Cortex of kidney (tissue), 1 donor: ENCODE data around the gene IL32.

Experiments used
- DNase-seq: peaks from one replicate; lab custom pipeline; 2025; lab: John Stamatoyannopoulos, UW

The IL32 gene

DNA sequence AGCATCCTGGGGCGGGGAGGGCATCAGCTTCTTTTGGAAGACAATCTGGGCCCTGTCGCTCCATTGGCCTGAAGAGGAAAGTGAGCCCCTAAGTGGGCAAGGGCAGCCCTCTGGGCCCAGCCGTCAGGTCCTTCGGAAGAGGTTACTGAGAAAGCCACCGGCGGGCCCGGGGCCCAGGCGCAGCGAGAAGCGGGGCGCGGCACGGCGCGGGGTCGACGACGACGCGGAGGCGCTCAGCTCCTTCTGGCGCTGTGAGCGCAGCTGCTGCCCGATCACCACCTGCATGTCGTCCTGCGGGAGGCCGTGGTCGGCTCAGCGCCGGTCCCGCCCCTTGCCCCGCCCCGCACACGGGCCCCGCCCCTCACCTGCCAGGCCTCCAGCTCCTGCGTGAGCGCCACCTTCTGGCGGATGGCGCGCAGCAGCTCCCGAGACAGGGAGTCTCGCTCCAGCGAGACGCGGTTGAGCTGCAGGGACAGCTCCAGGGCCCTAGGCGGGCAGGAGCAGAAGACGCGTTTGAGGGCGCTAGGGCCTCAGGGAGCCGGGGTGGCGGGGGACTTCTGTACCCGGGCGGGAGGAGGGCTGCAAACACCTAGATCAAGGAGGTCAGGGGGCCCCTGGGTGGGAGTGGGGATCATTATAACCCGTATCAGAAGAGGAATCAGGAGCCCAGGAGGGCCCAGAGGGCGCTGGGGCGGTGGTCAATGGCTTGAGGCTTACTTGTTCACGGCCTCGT lies 37.3 kb upstream of the IL32 start:
- no peak for DNase-seq

DNA sequence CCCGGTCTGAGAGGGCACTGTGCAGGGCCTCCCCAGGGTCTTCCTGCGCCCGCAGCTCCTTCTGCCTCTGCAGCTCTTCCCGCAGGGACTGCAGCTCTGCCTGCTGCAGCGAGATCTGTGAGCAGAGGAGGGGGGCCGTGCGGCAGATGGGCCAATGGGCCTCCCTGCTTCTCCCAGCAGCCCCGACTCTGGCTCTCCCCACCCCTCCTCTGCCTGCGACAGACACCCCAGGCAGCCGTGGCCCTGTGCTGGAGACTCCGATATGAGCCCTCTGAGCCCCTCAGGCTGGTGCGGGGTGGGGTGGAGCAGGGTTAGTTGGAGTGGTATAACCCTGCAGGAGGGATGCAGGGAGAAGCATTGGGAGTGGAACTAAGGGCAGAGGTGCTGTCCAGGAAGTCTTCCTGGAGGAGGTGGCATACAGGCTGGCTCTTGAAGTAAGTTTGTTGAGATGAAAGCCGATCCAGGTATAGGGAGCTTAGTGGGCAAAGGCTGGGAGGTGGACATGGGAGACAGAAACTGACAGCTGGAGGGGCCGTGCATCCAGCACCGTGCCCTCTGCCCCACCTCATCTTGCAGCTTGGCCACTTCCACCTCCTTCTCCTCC lies 36.6 kb upstream of the IL32 start:
- no peak for DNase-seq

DNA sequence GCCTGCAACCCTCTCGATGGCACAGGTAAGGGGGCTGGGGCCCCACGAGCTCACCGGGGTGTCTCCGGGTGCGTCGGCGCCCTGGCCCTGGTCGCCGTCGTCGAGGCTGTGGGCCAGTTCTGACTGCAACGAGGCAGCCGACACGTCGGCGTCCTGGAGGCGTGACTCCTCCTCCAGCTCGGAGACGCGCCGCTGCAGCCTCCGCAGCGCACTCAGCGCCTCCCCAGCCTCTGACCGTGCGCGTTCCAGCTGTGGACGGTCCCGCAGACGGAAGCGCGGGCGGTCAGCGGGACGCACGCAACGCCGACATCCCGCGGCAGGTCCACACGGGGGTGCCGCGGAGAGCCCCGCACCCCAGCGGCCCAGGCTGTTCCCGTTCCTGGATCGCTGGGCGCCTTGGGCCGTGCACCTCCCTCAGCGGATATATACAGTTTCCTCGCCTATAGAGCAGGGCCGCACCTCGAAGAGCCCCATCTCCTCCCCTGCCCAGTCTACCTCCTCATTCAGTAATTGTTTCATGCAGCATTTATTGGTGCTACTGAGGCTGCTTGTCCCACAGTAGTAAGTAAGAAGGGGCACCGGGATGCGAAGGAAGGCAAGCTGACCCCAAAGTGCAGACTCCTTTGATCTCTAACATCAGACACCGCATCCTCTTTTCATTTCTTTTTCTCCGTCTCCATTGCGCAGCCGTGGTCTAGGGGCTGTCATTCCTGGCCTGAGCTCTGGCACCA lies 35.8 kb upstream of the IL32 start:
- DNase-seq: no peak

DNA sequence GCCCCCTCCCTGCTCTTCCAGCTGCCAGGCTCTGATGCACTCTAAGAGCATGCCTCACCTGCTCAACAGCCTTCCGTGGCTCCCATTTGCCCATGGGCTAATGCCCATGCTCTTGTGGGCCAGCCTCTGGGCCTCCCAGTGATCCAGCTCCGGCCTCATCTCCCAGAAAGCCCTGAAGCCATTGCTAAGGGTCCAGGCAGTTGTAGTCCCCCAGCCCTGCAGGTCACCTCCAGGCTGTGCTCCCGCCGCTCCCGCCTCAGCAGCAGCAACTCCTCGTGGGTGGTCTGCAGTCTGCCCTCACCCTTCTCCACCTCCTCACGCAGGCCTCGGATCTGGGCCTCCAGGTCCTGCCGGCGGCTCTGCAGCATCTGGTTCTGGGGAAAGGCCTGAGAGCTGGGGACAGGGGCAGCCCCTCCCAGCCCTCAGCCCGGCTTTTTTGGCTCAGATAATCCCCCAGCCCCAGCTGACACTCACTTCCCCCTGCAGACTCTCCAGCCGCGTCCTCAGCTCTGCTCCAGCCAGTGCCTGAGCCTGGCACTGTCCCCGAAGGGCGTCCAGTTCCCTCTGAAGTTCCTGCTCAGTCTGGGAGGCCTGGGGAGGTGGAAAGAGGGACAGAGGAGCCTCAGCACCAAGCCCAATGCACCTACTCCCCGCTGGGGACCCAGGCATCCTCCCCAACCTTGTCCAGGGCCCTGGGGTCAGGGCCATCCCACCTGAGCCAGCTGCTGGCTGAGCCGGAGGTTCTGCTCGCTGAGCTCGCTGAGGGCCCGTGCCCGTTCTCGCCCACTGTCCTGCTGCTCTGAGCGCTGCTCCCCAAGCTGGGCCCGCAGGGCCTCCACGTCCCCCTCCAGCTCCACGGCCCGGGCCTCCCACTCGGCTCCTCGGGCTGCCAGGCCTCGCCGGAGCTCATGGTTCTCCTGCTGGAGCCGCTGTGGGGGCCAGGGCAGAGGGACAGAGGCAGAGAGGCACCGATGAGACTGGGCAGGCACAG lies 34.9 kb upstream of the IL32 start:
- no peak for DNase-seq

DNA sequence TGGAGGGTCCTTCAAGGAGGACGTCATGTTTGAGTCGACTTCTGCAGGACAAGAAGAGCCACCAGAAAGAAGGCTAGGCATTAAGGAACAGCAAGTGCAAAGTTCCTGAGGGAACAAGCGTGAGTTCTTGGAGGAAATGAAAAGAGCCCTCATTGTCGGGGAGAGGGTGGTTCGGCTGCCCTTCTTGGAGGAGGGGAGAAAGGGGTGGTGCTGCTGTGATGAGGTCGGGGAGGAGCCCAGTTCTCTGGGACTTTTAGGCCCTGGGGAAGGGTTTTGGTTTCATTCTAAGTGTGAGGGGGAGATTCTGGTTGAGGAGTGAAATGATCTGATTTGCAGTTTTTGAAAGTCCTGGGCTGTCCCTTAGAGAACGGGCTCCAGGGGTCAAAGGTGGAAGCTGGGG lies 32.8 kb upstream of the IL32 start:
- no peak for DNase-seq

DNA sequence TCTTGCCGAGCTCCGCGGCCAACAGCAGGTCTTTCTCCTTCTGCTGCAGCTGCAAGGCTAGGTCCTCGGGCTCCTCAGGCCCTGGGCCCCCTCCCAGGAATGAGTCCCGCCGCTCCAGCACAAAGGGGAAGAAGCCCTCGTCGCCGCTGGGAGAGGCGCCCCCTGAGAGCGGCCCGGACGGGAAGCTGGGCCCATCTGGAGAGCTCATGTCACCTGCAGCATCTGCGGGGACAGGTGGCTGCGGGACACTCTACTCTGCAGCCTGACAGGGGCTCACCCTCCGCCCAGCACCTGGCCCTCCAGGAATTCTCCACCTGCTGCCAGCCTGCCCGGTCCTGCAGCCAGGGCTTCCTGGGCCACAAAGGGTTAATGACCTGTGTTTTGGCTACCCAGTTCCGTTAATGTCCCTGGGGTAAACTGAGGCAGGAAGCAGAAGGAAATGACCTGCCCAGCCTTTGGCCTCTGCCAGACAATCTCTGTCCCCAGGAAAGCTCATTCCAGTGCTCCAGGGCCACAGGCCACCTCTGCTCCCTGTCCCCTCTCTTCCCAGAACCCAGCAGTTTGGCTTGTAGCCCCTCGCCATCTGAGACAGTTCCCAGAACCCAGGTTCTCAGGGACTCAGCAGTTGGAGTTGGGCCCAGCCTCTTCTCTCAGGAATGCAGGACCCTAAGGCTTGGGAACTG lies 30.0 kb upstream of the IL32 start:
- no peak for DNase-seq

DNA sequence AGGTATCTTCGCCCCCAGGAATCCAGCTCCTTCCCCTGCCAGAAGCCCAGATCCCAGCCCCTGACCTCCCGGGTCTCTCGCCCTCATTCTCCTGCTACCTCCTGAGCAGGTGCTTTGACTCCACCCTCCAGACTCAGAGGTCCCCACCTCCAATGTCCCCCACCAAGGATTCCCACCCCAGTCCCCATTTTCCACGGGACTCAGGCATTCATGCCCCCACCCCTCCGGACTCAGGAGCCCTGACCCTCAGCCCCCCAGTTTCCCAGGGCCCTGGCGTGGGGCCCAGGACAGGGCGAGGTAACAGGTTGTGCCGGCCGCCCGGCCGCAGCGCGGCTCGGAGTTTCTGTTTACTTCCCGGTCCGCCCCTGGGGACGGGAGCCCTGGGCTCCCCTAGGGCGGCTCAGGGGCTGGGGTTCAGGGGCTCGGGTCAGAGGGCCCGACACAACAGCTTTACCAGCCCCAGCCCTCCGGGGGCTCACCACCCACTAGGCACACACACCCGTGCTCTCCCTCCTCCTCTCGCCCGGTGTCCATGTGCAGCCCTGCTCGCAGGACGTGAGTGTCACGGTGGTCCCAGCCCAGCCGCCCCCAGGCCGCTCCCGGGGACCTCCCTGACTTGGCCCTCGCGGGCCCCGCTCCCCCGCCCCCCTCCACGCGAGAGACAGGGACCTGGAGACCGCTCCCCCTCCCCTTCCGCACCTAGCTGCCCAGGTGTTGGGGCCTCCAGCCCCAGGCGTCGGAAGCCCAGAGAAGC lies 29.3 kb upstream of the IL32 start:
- no peak for DNase-seq

DNA sequence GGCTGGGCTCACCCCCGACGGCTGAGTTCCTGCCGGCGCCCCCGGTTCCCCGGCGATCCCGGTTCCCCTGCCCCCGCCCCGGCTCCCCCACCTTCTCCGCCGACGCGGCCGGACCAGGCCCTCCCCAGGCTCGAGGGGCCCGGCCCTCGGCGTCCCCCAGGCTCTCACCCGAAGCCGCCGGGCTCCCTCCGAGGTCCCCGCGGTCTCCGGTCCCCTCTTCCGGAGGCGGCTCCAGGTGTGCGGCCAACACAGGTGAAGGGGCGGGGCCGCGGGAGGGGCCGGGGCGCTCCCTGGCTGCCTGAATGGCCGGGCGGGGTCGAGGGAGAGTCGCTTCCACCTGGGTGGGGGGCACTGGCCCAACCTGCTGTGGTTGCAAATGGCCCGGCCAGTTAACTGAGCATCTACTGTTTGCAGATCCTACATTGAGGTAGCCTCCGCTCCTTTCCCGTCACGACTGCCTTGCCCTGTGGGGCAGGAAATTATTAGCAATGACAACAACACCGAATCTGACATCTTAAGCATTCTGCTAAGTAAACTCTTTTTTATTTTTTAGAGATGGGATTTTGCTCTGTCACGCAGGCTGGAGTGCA lies 28.6 kb upstream of the IL32 start, which contains the start of gene BICDL2:
Gene BICDL2, minus strand, starts transcription at position 219 of the 590 bp plus-strand sequence. CDS start 1,448 bp downstream, outside the sequence.
- no peak for DNase-seq

DNA sequence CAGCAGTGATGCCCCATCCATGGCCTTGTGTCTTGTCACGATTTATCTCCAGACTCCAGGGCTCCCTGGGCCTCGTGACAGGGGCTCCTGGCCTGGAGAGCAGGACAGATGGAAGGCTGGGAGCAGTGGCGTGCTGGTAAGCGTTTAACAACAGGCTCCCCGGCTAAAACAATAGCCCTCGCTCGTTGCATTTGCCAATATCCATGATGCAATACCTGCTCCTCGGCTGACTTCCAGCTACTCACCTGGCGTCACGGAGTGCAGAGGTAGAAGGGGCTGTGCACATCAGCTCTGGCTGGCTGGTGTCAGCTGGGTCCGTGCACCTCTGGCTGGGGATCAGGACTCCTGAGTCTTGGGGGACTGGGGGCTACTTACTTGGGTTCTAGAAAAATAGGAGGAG lies 27.2 kb upstream of the IL32 start:
- DNase-seq: no peak

DNA sequence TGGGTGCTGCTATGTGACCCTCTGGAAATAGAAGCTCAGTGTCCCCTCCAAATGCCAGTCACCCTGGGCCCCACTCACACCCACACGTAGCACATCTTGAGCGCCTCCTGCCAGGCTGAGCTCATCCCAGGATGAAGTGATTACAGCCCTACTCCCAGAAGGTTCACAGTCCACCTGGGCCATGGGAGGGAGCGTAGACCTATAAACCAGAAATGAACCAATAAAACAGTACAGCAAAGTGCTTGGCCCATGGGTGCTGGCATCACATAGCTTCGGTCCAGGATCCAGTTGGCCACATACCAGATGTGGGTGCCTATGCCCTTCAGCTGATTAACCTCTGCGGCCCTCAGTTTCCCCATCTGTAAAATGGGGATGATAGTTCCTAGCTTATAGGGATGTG lies 26.5 kb upstream of the IL32 start:
- DNase-seq: no peak

DNA sequence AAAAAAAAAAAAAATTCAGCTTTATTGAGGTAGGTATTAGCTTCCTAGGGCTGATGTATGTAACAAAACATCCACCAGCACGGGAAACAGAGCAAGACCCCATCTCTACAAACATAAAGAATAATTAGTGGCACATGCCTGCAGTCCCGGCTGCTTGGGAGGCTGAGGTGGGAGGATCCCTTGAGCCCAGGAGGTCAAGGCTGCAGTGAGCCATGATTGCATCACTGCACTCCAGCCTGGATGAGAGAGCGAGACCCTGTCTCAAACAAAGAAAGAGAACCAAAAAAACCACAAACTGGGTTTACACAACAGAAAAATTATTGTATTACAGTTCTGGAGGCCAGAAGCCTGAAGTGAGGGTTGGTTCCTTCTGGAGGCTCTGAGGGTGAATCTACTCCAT lies 23.1 kb upstream of the IL32 start:
- DNase-seq: no peak

DNA sequence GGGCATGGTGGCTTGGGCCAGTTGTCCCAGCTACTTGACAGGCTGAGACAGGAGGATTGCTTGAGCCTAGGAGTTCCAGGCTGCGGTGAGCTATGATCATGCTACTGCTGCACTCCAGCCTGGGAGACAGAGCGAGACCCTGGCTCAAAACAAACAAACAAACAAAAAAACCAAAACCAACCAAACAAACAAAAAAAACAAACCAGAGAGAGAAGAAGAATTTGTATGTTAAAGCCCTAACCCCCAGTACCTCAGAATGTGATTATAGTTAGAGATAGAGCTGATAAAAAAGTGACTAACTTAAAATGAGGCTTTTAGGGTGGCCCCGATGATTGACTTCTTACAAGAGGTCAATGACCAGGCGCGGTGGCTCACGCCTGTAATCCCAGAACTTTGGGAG lies 20.7 kb upstream of the IL32 start:
- DNase-seq: no peak

DNA sequence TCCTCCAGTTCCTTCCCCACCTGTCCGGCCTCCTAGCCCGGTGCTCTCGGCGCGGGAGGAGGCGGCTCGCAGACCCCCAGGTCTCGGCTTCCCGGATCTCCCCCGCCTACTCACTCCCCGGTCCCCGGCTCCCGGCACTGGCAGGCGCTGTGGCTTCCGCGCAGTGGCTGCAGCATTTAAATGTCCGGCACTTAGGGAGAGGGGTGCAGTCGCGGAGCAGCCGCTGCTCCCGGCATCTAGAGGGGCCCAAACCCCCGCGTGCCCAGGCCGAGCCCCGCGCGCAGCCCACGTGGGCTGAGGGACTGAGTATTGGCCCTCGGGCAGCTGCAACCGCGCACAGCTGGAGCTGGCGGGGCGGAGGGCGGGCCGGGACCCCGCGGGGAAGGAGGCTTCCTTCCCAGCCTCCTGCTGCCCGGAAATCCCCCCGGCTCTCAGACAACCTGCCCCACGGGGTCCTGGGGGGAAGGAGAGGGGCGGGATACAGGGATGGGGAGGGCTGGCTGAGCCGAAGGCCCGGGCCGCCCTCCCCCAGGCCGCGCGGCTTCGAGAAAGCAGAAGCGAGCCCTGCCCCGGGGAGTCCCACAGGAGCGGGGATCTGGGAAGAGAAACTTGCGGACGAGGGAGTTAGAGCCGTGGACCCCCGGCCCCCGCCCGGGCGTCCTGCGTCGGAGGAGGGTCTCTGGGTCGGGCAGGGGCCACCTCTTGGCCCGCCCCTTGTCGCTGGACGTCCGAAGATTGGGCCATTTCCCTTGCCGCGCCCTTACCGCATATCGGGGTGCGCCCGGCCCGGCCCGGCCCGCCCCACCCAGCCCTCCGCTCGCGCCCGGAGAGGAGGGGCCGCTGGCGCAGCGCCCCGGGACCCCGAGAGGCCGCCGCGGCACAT lies 19.4 kb upstream of the IL32 start, which contains the start of gene MMP25:
Gene MMP25, plus strand, starts transcription at position 804 of the 883 bp plus-strand sequence. CDS start 357 bp downstream, outside the sequence.
- no peak for DNase-seq

DNA sequence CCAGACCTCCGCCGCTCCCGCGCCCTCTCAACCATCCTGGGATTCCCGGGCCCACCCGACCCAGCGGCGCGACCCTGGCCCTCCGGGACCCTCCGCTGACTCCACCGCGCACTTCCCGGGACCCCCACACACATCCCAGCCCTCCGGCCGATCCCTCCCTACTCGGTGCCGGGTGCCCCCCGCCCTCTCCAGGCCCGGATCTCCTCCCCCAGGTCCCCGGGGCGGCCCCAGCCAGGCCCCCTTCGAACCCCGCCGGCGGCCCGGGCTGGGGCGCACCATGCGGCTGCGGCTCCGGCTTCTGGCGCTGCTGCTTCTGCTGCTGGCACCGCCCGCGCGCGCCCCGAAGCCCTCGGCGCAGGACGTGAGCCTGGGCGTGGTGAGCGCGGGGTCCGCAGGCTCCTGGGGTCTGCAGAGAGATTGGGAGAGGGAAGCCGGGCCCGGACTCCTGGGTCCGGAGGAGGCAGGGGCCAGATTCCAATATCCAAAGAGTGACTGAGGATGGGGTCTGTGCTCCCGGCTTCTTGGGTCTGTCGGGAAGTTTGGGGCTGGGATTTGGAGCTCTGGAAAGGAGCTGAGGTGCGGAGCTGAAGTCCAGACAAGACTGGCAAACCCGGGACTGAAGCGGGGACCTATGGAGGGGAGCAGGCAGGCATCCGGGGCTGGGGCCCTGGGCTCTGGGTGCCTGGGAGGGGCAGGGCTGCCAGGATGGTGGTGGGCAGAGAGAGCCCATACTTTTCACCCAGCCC lies 18.6 kb upstream of the IL32 start:
- no peak for DNase-seq

DNA sequence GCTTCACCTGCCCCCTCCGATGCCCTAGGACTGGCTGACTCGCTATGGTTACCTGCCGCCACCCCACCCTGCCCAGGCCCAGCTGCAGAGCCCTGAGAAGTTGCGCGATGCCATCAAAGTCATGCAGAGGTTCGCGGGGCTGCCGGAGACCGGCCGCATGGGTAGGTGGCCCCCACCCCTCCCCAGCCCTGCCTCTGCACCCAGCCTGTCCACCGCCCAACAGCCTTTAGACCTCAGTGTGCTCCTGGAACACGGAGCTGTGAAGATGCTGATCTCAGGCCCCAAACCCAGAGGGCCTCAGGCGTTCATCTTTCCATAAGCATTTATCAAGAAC lies 18.1 kb upstream of the IL32 start:
- no peak for DNase-seq

DNA sequence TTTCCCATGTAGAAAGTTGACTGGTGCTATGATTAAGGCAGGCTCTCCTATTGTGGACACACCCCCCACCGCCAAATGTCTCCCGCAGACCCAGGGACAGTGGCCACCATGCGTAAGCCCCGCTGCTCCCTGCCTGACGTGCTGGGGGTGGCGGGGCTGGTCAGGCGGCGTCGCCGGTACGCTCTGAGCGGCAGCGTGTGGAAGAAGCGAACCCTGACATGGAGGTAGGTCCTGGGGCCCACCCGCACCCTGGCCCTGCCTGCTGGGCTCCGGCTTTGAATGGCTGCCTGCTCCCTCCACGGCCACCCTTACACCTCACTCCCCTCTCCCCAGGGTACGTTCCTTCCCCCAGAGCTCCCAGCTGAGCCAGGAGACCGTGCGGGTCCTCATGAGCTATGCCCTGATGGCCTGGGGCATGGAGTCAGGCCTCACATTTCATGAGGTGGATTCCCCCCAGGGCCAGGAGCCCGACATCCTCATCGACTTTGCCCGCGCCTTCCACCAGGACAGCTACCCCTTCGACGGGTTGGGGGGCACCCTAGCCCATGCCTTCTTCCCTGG lies 15.4 kb upstream of the IL32 start:
- DNase-seq: no peak

DNA sequence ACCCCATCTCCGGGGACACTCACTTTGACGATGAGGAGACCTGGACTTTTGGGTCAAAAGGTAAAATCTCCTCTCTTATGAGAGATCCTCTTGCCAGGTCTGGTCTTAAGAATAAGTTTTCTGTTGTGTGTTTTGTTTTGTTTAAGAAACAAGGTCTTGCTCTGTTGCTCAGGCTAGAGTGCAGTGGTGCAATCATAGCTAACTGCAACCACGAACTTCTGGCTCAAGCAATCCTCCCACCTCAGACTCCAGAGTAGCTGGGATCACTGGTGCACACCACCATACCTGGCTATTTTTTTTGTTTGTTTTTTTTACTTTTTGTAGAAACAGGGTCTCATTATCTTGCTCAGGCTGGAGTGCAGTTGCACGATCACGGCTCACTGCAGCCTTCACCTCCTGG lies 15.0 kb upstream of the IL32 start:
- DNase-seq: no peak

DNA sequence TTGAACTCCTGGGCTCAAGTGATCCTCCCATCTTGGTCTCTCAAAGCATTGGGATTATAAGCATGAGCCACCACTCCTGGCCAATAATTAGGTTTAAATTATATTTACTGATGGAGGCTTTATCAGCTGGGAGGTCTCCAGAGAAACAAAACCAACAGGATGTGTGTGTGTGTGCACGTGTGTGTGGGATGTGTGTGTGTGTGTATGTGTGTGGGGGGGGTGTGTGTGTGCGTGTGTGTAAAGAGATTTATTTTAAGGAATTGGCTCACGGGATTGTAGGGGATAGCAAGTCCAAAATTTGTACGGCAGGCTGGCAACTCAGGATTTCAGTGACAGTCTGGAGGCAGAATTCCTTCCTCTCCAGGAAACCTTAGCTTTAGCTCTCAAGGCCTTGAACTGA lies 14.4 kb upstream of the IL32 start:
- no peak for DNase-seq
